DND-41 (cell line): ENCODE results near the gene SLC7A9.

Experiments
- CTCF ChIP-seq: IDR thresholded peaks from 2 replicates; pipeline ENCODE4 v1.5.1; 2012; ENCODE audit warnings: borderline replicate concordance, low read length, moderate library complexity, mild to moderate bottlenecking; ENCODE audit not compliant: poor library complexity, severe bottlenecking; ENCODE audit errors: extremely low read depth
- EZH2 ChIP-seq: IDR thresholded peaks from 3 replicates; pipeline ENCODE4 v1.6.1; 2012; ENCODE audit warnings: borderline replicate concordance, low read depth, mild to moderate bottlenecking, moderate library complexity, low read length, inconsistent platforms; ENCODE audit not compliant: severe bottlenecking

GRCh38 chr19:32862741-32863140 lies 6.8 kb downstream of the SLC7A9 start:
- TF ChIP-seq CTCF (no peak), EZH2 (no peak)
